B cell (primary cell): Measurements from ENCODE around the gene ACOXL. TPM values are rescaled to one million over a fixed set of nuclear protein-coding genes. Genes with fewer than 3 reads are reported as not detected.
"Not testable (repeated sequence)": the region's sequence is repeated elsewhere in the genome, so short reads cannot be mapped to it uniquely, and the experiment has no call there.

Source experiments
- ATAC-seq: fragments of 200-7000 bp; cut with Tn5 transposase; one replicate; pipeline ENCODE4 v1.10.0; 2021; ENCODE audit warnings: low read depth, mild to moderate bottlenecking, moderate number of reproducible peaks, moderate library complexity
- CTCF ChIA-PET: fragments of 350-600 bp; sonication (Branson Sonifier 250); formaldehyde crosslinking; loops from one replicate; lab custom pipeline; 2021; ENCODE audit warnings: antibody characterized with exemption, inconsistent platforms; lab: Charles Lee
- POLR2A ChIA-PET: fragments of 350-600 bp; sonication (Branson Sonifier 250); formaldehyde crosslinking; loops from one replicate; lab custom pipeline; 2021; ENCODE audit warnings: antibody characterized with exemption; lab: Charles Lee
- DNase-seq: peaks from one replicate; pipeline ENCODE4 v3.0.0; 2013
- H2AFZ ChIP-seq: 2 replicates; pipeline ENCODE4 v1.6.1; 2012; ENCODE audit warnings: mild to moderate bottlenecking, low read depth, low read length; ENCODE audit not compliant: insufficient read depth, poor library complexity, severe bottlenecking
- H3K27ac ChIP-seq, 2 donors: 1 replicate in 1 of 2; 2 replicates in 1 of 2; pipeline ENCODE4 v1.5.1; 2012 to 2013; ENCODE audit warnings: low read length in 2 of 2, mild to moderate bottlenecking in 2 of 2, moderate library complexity in 1 of 2
- H3K27me3 ChIP-seq, 4 experiments: fragments of 200-600 bp in 1 of 4; sonication (generic) in 1 of 4; replicated peaks in 1 of 4; 1 replicate in 2 of 4; 2 replicates in 2 of 4; pipeline versions ENCODE4 v1.6.1 to v1.7.0; 2013 to 2016; ENCODE audit warnings: low read length in 3 of 4, mild to moderate bottlenecking in 2 of 4, mixed read lengths in 1 of 4, moderate library complexity in 1 of 4; ENCODE audit not compliant: insufficient read depth in 4 of 4, control insufficient read depth in 3 of 4; ENCODE audit errors: control extremely low read depth in 1 of 4
- H3K36me3 ChIP-seq, 2 experiments: replicated peaks in 1 of 2; 1 replicate in 1 of 2; 2 replicates in 1 of 2; pipeline versions ENCODE4 v1.6.1 to v1.7.1; 2013; ENCODE audit warnings: low read length in 1 of 2; ENCODE audit not compliant: insufficient read depth in 2 of 2, control insufficient read depth in 1 of 2; ENCODE audit errors: control extremely low read depth in 1 of 2, extremely low read depth in 1 of 2
- H3K4me1 ChIP-seq, 2 donors: fragments of 200-600 bp in 1 of 2; sonication (generic) in 1 of 2; 1 replicate in 1 of 2; 2 replicates in 1 of 2; pipeline versions ENCODE4 v1.5.1 to v1.6.1; 2013 to 2017; ENCODE audit warnings: low read length in 2 of 2; ENCODE audit not compliant: control insufficient read depth in 2 of 2, insufficient read depth in 2 of 2
- H3K4me2 ChIP-seq: replicated peaks from 2 replicates; pipeline ENCODE3; 2012; ENCODE audit warnings: mild to moderate bottlenecking, low read depth, low read length; ENCODE audit not compliant: poor library complexity, severe bottlenecking
- H3K4me3 ChIP-seq, 5 experiments: fragments of 200-600 bp in 1 of 5; sonication (generic) in 1 of 5; 1 replicate in 3 of 5; 2 replicates in 2 of 5; pipeline versions ENCODE4 v1.5.1 to v1.7.0; 2011 to 2016; ENCODE audit warnings: low read length in 4 of 5, mild to moderate bottlenecking in 4 of 5, low read depth in 2 of 5, control low read depth in 1 of 5, moderate library complexity in 1 of 5; ENCODE audit not compliant: insufficient read depth in 1 of 5; ENCODE audit errors: control extremely low read depth in 1 of 5, extremely low read depth in 1 of 5
- H3K79me2 ChIP-seq: fragments of 200-600 bp; sonication (generic); one replicate; pipeline ENCODE4 v1.6.0; 2016; ENCODE audit warnings: low read length; ENCODE audit not compliant: control insufficient read depth, insufficient read depth
- H3K9ac ChIP-seq: fragments of 200-600 bp; sonication (generic); 2 replicates; pipeline ENCODE4 v1.6.1; 2017; ENCODE audit warnings: mild to moderate bottlenecking, low read length, moderate library complexity
- H3K9me3 ChIP-seq, 3 donors: one replicate each; pipeline versions ENCODE4 v1.6.1 to v1.7.1; 2013; ENCODE audit warnings: low read length in 2 of 3; ENCODE audit not compliant: control insufficient read depth in 2 of 3, insufficient read depth in 1 of 3; ENCODE audit errors: control extremely low read depth in 1 of 3
- H4K20me1 ChIP-seq: 2 replicates; pipeline ENCODE4 v1.6.0; 2012; ENCODE audit warnings: mild to moderate bottlenecking, low read length; ENCODE audit not compliant: insufficient read depth, control insufficient read depth, poor library complexity, severe bottlenecking
- H3K27ac Mint-ChIP-seq: one replicate; pipeline ENCODE4 v1.8.0; 2021; ENCODE audit warnings: mixed read lengths
- H3K27me3 Mint-ChIP-seq: one replicate; pipeline ENCODE4 v1.8.0; 2021; ENCODE audit warnings: mixed read lengths
- H3K4me1 Mint-ChIP-seq: one replicate; pipeline ENCODE4 v1.8.0; 2021; ENCODE audit warnings: mixed read lengths
- H3K4me3 Mint-ChIP-seq: one replicate; pipeline ENCODE4 v1.8.0; 2021; ENCODE audit warnings: mixed read lengths
- H3K9me3 Mint-ChIP-seq: one replicate; pipeline ENCODE4 v1.8.0; 2022; ENCODE audit warnings: mixed read lengths; ENCODE audit not compliant: insufficient read depth
- EZH2 ChIP-seq: IDR thresholded peaks from 2 replicates; pipeline ENCODE4 v1.6.1; 2012; ENCODE audit warnings: borderline replicate concordance, low read depth, mild to moderate bottlenecking, moderate library complexity, low read length; ENCODE audit not compliant: insufficient read depth, poor library complexity, severe bottlenecking
- WGBS: methylation state at CpG from one replicate; pipeline ENCODE4 v1.1.5; 2013; ENCODE audit warnings: missing lambda C conversion rate; ENCODE audit not compliant: insufficient coverage; 5-methylcytosine and 5-hydroxymethylcytosine counted together
- intact Hi-C: fragments of 100-400 bp; cut with micrococcal nuclease; formaldehyde crosslinking; loops from one replicate; pipeline ENCODE4 v1.10.0; 2022
- polyA plus RNA-seq: library from polyadenylated mRNA; depleted of rRNA; stranded (reverse); fragments of >200 nt; gene quantifications from 2 replicates; pipeline ENCODE4 v1.2.3, GENCODE V29; 2012
- total RNA-seq, 2 donors: library from RNA; stranded (reverse); fragments of 120-200 nt in 1 of 2; gene quantifications; 1 replicate in 1 of 2; 2 replicates in 1 of 2; pipeline versions ENCODE4 v1.2.3 to v1.2.4, GENCODE V29; 2013 to 2022
- TF ChIP-seq, protein P1 (sequence below): fragments of 200-600 bp; IDR thresholded peaks from one replicate; pipeline ENCODE4 v1.8.0; 2022; ENCODE audit warnings: antibody characterized with exemption, mild to moderate bottlenecking

The ACOXL gene
- total and polyA plus RNA-seq, 2 donors (not counting 1 experiment from before 2014, with no cell fraction given): 0.06 TPM; not detected in 1

DNA sequence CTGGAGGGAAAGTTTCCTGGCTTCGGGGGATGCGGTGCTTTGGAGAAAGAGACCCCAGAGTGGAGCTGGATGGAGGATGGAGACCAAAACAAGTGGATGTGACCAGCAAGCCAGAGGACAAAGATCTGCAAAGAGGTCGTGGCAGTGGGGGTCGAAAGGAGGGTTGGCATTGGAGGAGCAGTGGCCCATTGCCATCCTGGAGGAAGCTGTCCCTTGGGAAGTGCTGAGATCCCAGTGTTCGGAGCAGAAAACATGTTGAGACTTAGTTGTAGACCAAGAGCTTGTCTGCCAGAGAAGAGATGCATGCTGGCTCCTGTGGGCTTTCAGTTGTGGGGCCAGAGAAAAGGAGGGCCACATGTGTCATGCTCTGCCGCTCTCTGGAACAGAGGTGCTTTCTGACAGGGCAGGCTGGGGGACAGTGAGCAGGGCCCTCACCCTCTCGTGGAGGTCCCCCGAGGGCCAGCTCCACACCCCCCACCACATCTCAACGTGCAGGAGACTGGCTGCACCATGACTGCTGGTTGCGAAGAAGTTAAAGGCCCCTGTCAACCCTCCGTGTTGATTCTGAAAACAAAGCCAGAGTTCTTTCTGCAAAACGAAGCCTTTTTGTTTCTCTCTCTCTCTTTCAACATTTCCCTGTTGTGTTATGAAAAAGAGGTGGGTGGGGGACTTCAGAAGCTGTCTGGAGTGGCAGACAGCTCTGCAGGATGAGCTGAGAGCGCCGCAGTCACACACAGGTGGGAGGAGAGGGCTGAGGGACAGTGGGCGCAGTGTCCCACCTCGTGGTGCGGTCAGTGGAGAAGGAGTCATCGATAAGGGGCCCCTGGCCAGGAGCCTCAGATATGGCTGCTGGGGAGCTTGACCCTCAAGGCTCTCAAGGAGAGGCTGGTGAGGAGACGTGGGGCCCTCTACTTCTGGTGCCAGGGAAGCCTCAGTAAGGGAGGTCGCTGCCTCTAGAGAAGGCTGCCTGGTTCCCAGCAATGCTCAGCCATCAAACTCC is 310.7 kb downstream of the ACOXL start:
- WGBS: 64% methylated on average over 14 of the region's 20 CpGs
- peak overlapping the region; percentile 24 for H3K4me2 ChIP-seq
- ATAC-seq (peak; percentile 31), DNase-seq (no peak)
- H3K27ac Mint-ChIP-seq: peak overlapping the region; percentile 54
- H3K9me3 ChIP-seq: peaks cover 0 to 5% (median 0%) of the 10 kb centered on the region in 3 donors
- intact Hi-C loops: no loop called here
- ChIA-PET CTCF (no interaction called here), POLR2A (no interaction called here)
- no peaks in the 10 kb centered on the region for H4K20me1 ChIP-seq
- no peak overlapping the region for H3K27ac ChIP-seq
- H3K36me3 ChIP-seq: no peaks in the 10 kb centered on the region
- peaks cover 9% of the 10 kb centered on the region for H3K27me3 Mint-ChIP-seq
- no peak overlapping the region for H3K4me3 ChIP-seq
- H3K79me2 ChIP-seq: no peaks in the 10 kb centered on the region
- H2AFZ ChIP-seq: no peak overlapping the region
- peaks cover 7 to 13% of the 10 kb centered on the region in 2 donors for H3K4me1 ChIP-seq
- peaks cover 21% of the 10 kb centered on the region for H3K4me1 Mint-ChIP-seq
- TF ChIP-seq, protein P1, sequence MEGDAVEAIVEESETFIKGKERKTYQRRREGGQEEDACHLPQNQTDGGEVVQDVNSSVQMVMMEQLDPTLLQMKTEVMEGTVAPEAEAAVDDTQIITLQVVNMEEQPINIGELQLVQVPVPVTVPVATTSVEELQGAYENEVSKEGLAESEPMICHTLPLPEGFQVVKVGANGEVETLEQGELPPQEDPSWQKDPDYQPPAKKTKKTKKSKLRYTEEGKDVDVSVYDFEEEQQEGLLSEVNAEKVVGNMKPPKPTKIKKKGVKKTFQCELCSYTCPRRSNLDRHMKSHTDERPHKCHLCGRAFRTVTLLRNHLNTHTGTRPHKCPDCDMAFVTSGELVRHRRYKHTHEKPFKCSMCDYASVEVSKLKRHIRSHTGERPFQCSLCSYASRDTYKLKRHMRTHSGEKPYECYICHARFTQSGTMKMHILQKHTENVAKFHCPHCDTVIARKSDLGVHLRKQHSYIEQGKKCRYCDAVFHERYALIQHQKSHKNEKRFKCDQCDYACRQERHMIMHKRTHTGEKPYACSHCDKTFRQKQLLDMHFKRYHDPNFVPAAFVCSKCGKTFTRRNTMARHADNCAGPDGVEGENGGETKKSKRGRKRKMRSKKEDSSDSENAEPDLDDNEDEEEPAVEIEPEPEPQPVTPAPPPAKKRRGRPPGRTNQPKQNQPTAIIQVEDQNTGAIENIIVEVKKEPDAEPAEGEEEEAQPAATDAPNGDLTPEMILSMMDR: no peak
- TF ChIP-seq EZH2: no peak
- no peak overlapping the region for H3K4me3 Mint-ChIP-seq
- no peaks in the 10 kb centered on the region for H3K27me3 ChIP-seq
- no peak overlapping the region for H3K9ac ChIP-seq
- no peaks in the 10 kb centered on the region for H3K9me3 Mint-ChIP-seq

DNA sequence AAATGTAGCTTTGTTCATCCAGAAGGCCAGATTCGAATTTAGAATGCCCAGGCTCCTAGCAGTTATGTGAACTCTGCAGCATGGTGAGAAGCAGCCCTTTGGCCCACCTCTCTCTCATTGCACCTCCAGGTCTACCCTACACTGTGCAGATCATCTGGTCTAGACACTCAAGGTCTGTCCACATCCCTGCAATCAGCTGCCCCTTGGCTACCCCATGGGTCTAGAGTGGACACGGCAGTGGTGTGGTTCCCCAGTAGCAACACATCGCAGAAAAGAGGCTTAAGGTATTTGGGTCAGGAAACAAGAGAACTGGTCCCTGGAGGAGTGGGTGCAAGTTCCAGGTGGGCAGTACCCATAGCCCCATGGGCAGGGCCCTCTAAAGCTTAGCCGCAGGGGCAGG is 311.7 kb downstream of the ACOXL start:
- Histone ChIP-seq H3K27ac (no peak overlapping the region), H3K4me3 (no peak overlapping the region), H4K20me1 (no peaks in the 10 kb centered on the region), H3K4me1 (peaks cover 7 to 13% of the 10 kb centered on the region in 2 donors), H3K9ac (no peak overlapping the region), H3K9me3 (peaks cover 0 to 5% (median 0%) of the 10 kb centered on the region in 3 donors), H3K79me2 (no peaks in the 10 kb centered on the region), H3K4me2 (no peak overlapping the region), H3K27me3 (no peaks in the 10 kb centered on the region), H3K36me3 (no peaks in the 10 kb centered on the region), H2AFZ (no peak overlapping the region)
- intact Hi-C loops: no loop called here
- H3K4me1 Mint-ChIP-seq: peaks cover 23% of the 10 kb centered on the region
- H3K9me3 Mint-ChIP-seq: no peaks in the 10 kb centered on the region
- H3K27me3 Mint-ChIP-seq: peaks cover 9% of the 10 kb centered on the region
- H3K4me3 Mint-ChIP-seq: no peak overlapping the region
- H3K27ac Mint-ChIP-seq: no peak overlapping the region
- DNase-seq: no peak
- 90% methylated on average over 4 of the region's 4 CpGs for WGBS
- ChIA-PET POLR2A (no interaction called here), CTCF (no interaction called here)
- ATAC-seq: no peak
- TF ChIP-seq EZH2: no peak
- TF ChIP-seq, protein P1: no peak

GRCh38 chr2:111045236-111045635 is 312.9 kb downstream of the ACOXL start:
- H3K27ac ChIP-seq, H3K9ac ChIP-seq, H3K4me3 ChIP-seq, ATAC-seq, CTCF ChIA-PET, H2AFZ ChIP-seq, H3K79me2 ChIP-seq, H3K27me3 Mint-ChIP-seq, H3K4me3 Mint-ChIP-seq, H3K9me3 ChIP-seq, intact Hi-C loops, H3K4me2 ChIP-seq, H4K20me1 ChIP-seq, H3K9me3 Mint-ChIP-seq, POLR2A ChIA-PET, H3K36me3 ChIP-seq, H3K27me3 ChIP-seq, H3K27ac Mint-ChIP-seq, DNase-seq: not testable (repeated sequence)
- peaks cover 15 to 20% of the 10 kb centered on the region in 2 donors for H3K4me1 ChIP-seq
- 60% methylated on average over 4 of the region's 6 CpGs for WGBS
- H3K4me1 Mint-ChIP-seq: peaks cover 33% of the 10 kb centered on the region
